Body of pancreas (tissue), 4 donors: ENCODE measurements around the gene ATXN10. TPM values are rescaled to one million over a fixed set of nuclear protein-coding genes. Genes with fewer than 3 reads are reported as not detected.

Experiments used
- ATAC-seq: fragments of 150-250 bp; one replicate; pipeline ENCODE4 v1.9.1; 2016
- DNase-seq, 4 donors: peaks; one replicate each; pipeline ENCODE4 v3.0.0-alpha.2; 2019
- H3K27ac ChIP-seq, 4 donors: fragments of 200-600 bp; sonication (generic); 1 replicate in 3 of 4; 2 replicates in 1 of 4; pipeline versions ENCODE4 v1.5.1 to v1.6.1; 2016 to 2019; ENCODE audit warnings: mild to moderate bottlenecking in 1 of 4, mixed read lengths in 1 of 4, moderate library complexity in 1 of 4
- H3K27me3 ChIP-seq, 2 donors: fragments of 200-600 bp; sonication (generic); one replicate each; pipeline ENCODE4 v1.6.0; 2016; ENCODE audit warnings: mild to moderate bottlenecking in 1 of 2
- H3K36me3 ChIP-seq, 2 donors: fragments of 200-600 bp; sonication (generic); replicated peaks in 1 of 2; 2 replicates each; pipeline ENCODE4 v1.5.1; 2016; ENCODE audit warnings: low read depth in 2 of 2; ENCODE audit not compliant: insufficient read depth in 1 of 2
- H3K4me1 ChIP-seq: fragments of 200-600 bp; sonication (generic); one replicate; pipeline ENCODE4 v1.6.0; 2016
- H3K4me3 ChIP-seq, 2 donors: fragments of 200-600 bp; sonication (generic); 1 replicate in 1 of 2; 2 replicates in 1 of 2; pipeline ENCODE4 v1.5.1; 2016 to 2019
- H3K9me3 ChIP-seq, 3 donors: fragments of 200-600 bp; sonication (generic); 1 replicate in 2 of 3; 2 replicates in 1 of 3; pipeline ENCODE4 v1.5.1; 2016
- POLR2A ChIP-seq, 3 donors: fragments of 450-650 bp; IDR thresholded peaks; one replicate each; pipeline ENCODE4 v1.6.1; 2016; ENCODE audit warnings: antibody characterized with exemption in 3 of 3, mild to moderate bottlenecking in 2 of 3
- WGBS, 2 donors: methylation state at CpG; one replicate each; pipeline ENCODE4 v1.1.5; 2017; 5-methylcytosine and 5-hydroxymethylcytosine counted together
- intact Hi-C: fragments of 100-400 bp; cut with DNase I; formaldehyde crosslinking; loops from one replicate; pipeline ENCODE4 v1.15.1; 2023
- total RNA-seq, 2 donors: library from RNA; depleted of rRNA; stranded (reverse); fragments of >200 nt; gene quantifications; one replicate each; pipeline ENCODE4 v1.1.0, GENCODE V29; 2016
- TF ChIP-seq, protein P1 (sequence below), 7 experiments: fragments of 450-650 bp in 4 of 7; fragments of 200-600 bp in 3 of 7; sonication (generic) in 3 of 7; IDR thresholded peaks; one replicate each; pipeline ENCODE4 v1.5.1; 2016 to 2019; ENCODE audit warnings: antibody characterized with exemption in 7 of 7

Gene ATXN10
- total RNA-seq, 2 donors from 2014 or later = 61.6 to 69.8 TPM

GRCh38 chr22:45775569-45776312 lies 104.1 kb downstream of the ATXN10 start:
- WGBS, 2 donors = 91 to 95% methylated on average over 14 of the region's 14 CpGs
- intact Hi-C loops = no loop called here
- no peak for ATAC-seq
- H3K9me3 ChIP-seq = no peaks in the 10 kb centered on the region
- H3K36me3 ChIP-seq = no peaks in the 10 kb centered on the region
- no peak for TF ChIP-seq POLR2A (IDR thresholded peaks at IDR 0.05)
- TF ChIP-seq, protein P1, sequence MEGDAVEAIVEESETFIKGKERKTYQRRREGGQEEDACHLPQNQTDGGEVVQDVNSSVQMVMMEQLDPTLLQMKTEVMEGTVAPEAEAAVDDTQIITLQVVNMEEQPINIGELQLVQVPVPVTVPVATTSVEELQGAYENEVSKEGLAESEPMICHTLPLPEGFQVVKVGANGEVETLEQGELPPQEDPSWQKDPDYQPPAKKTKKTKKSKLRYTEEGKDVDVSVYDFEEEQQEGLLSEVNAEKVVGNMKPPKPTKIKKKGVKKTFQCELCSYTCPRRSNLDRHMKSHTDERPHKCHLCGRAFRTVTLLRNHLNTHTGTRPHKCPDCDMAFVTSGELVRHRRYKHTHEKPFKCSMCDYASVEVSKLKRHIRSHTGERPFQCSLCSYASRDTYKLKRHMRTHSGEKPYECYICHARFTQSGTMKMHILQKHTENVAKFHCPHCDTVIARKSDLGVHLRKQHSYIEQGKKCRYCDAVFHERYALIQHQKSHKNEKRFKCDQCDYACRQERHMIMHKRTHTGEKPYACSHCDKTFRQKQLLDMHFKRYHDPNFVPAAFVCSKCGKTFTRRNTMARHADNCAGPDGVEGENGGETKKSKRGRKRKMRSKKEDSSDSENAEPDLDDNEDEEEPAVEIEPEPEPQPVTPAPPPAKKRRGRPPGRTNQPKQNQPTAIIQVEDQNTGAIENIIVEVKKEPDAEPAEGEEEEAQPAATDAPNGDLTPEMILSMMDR (IDR thresholded peaks at IDR 0.05) = no peak
- H3K27me3 ChIP-seq = no peaks in the 10 kb centered on the region
- H3K27ac ChIP-seq = no peak overlapping the region
- no peaks in the 10 kb centered on the region for H3K4me1 ChIP-seq
- no peak for DNase-seq
- no peak overlapping the region for H3K4me3 ChIP-seq

- Histone ChIP-seq H3K36me3 (no peaks in the 10 kb centered on the region), H3K27ac (no peak overlapping the region), H3K27me3 (no peaks in the 10 kb centered on the region), H3K9me3 (no peaks in the 10 kb centered on the region), H3K4me3 (no peak overlapping the region), H3K4me1 (no peaks in the 10 kb centered on the region)
- DNase-seq (no peak), ATAC-seq (no peak)
- 90 to 95% methylated on average over 2 of the region's 2 CpGs for WGBS, 2 donors
- intact Hi-C loops = no loop called here
- TF ChIP-seq, protein P1 (IDR thresholded peaks at IDR 0.05) = no peak
Observed at GRCh38 chr22:45776313-45776585, 104.6 kb downstream of the ATXN10 start.

GRCh38 chr22:45777046-45777851 lies 105.6 kb downstream of the ATXN10 start:
- WGBS, 2 donors = 82 to 84% methylated on average over 6 of the region's 6 CpGs
- no peak for ATAC-seq
- no peaks in the 10 kb centered on the region for H3K9me3 ChIP-seq
- TF ChIP-seq POLR2A (IDR thresholded peaks at IDR 0.05) = no peak
- TF ChIP-seq, protein P1 (IDR thresholded peaks at IDR 0.05) = no peak
- DNase-seq = no peak
- no peaks in the 10 kb centered on the region for H3K36me3 ChIP-seq
- intact Hi-C loops = no loop called here
- no peak overlapping the region for H3K27ac ChIP-seq
- no peaks in the 10 kb centered on the region for H3K4me1 ChIP-seq
- no peaks in the 10 kb centered on the region for H3K27me3 ChIP-seq
- H3K4me3 ChIP-seq = no peak overlapping the region

- 94 to 96% methylated on average over 3 of the region's 3 CpGs for WGBS, 2 donors
- Histone ChIP-seq H3K4me1 (peaks cover 2% of the 10 kb centered on the region), H3K27ac (no peak overlapping the region), H3K4me3 (no peak overlapping the region), H3K36me3 (no peaks in the 10 kb centered on the region), H3K9me3 (no peaks in the 10 kb centered on the region), H3K27me3 (no peaks in the 10 kb centered on the region)
- TF ChIP-seq, protein P1 (IDR thresholded peaks at IDR 0.05) = no peak
- TF ChIP-seq POLR2A (IDR thresholded peaks at IDR 0.05) = no peak
- no peak for DNase-seq
- intact Hi-C loops = no loop called here
- ATAC-seq = no peak
Observed at GRCh38 chr22:45777852-45778375, 106.3 kb downstream of the ATXN10 start.
